Kidney glomerular epithelial cell (primary cell): ENCODE data around the gene MED17.
"Not testable (repeated sequence)": the region's sequence is repeated elsewhere in the genome, so short reads cannot be mapped to it uniquely, and the experiment has no call there.

ENCODE experiments used
- DNase-seq: peaks from one replicate; lab custom pipeline; 2025; lab: John Stamatoyannopoulos, UW

MED17 gene

GRCh38 chr11:93757924-93758865, 25.9 kb upstream of the MED17 start:
- no peak for DNase-seq

- DNase-seq, result not testable (repeated sequence)
Observed at GRCh38 chr11:93759123-93759522, 25.0 kb upstream of the MED17 start.

GRCh38 chr11:93761910-93762309, 22.2 kb upstream of the MED17 start:
- DNase-seq, result no peak

GRCh38 chr11:93765551-93765950, 18.5 kb upstream of the MED17 start:
- DNase-seq, result no peak

- DNase-seq, result no peak
Observed at GRCh38 chr11:93766504-93766903, 17.6 kb upstream of the MED17 start.

GRCh38 chr11:93767018-93767417, 17.1 kb upstream of the MED17 start:
- no peak for DNase-seq

GRCh38 chr11:93770160-93770559, 13.9 kb upstream of the MED17 start:
- DNase-seq, result no peak

GRCh38 chr11:93772123-93772522, 12.0 kb upstream of the MED17 start:
- DNase-seq, result no peak

- DNase-seq, result no peak
Observed at GRCh38 chr11:93773045-93773477, 11.0 kb upstream of the MED17 start.

- no peak for DNase-seq
Observed at GRCh38 chr11:93773601-93774200, 10.4 kb upstream of the MED17 start.

- not testable (repeated sequence) for DNase-seq
Observed at GRCh38 chr11:93774560-93774959, 9.5 kb upstream of the MED17 start.

- no peak for DNase-seq
Observed at GRCh38 chr11:93775289-93775688, 8.8 kb upstream of the MED17 start.

- DNase-seq, result no peak
Observed at GRCh38 chr11:93783362-93783761, 720 bp upstream of the MED17 start.

GRCh38 chr11:93783765-93784144, 327 bp upstream of the MED17 start:
- peak; percentile 66 for DNase-seq

- DNase-seq, result peak; percentile 29
Observed at GRCh38 chr11:93784935-93785360, 866 bp downstream of the MED17 start.

GRCh38 chr11:93791493-93791892, 7.4 kb downstream of the MED17 start:
- DNase-seq, result no peak

- no peak for DNase-seq
Observed at GRCh38 chr11:93796441-93797231, 12.6 kb downstream of the MED17 start.

- DNase-seq, result no peak
Observed at GRCh38 chr11:93801366-93801765, 17.3 kb downstream of the MED17 start.

GRCh38 chr11:93804879-93805278, 20.8 kb downstream of the MED17 start:
- DNase-seq, result no peak

GRCh38 chr11:93807980-93808379, 23.9 kb downstream of the MED17 start:
- DNase-seq, result no peak

- DNase-seq, result no peak
Observed at GRCh38 chr11:93813974-93814373, 29.9 kb downstream of the MED17 start.

GRCh38 chr11:93814966-93815633, 31.0 kb downstream of the MED17 start:
- DNase-seq, result no peak
